Hypothalamus (tissue), 51 donors: ENCODE results near the gene TPSD1.
"Not testable (repeated sequence)": the region's sequence is repeated elsewhere in the genome, so short reads cannot be mapped to it uniquely, and the experiment has no call there.

Experiments used
- DNase-seq, 51 donors: peaks; one replicate each; lab custom pipeline; 2025; lab: John Stamatoyannopoulos, UW

The TPSD1 gene

DNA sequence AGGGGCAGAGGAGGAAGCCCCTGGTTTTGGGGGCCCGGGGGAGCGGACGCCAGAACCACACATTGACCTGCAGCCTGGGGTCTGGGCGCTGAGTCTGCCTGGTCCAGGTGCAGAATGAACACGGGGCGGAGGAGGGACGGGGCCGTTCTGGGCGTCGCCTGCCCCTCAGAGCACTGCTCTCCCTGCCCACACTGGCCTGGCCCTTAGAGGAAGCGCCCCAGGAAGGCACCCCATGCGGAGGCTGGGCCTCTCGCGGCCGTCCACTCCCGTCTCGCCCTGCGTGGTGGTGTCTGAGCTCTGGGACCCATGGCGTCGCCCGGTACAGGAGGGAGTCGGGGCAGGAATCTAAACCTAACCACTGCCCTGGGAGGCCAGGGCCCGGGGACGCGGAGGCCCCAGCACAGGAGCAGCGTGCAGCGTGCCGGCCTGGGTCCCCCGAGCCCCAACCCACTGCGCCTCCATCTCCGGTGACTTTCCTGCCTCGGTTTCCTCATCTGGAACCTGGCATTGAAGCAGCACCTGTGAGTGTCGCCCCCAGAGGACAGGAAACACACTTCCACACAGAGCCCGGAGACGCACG lies 4.3 kb downstream of the TPSD1 start:
- DNase-seq = no peak

DNA sequence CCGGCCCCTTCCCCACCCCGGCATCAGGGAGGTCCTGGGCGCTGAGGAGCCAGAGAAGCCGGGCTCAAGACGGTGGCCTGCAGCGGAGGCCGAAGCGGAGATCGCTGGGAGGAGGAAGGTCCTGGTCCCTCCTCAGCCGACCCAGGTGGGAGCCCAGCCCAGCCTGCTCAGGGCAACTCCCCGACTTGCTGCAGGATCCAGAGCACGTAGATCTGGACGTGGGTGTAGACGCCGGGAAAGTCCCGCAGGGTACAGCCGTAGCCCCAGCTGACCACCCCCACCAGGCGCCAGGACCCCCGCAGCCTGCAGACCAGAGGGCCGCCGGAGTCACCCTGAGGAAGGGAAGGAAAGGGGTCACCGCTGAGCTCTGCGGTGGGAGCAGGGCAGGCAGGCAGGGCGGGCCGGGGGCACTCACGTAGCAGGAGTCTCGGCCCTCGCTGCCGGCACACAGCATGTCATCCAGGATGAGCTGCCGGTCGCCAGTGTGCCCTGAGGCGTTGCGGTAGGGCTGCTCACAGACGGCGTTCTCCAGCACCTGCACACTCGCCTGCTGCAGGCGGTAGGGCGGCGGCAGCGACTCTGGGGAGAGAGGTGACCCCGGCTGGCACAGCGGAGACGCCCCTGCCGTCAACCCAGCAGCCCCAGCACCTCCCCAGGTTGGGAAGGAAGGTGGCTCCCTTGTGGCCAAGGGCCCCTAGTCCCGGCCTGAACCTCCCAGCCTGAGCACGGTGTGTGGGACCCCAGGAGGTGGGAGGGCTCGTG lies 5.4 kb downstream of the TPSD1 start:
- no peak for DNase-seq

DNA sequence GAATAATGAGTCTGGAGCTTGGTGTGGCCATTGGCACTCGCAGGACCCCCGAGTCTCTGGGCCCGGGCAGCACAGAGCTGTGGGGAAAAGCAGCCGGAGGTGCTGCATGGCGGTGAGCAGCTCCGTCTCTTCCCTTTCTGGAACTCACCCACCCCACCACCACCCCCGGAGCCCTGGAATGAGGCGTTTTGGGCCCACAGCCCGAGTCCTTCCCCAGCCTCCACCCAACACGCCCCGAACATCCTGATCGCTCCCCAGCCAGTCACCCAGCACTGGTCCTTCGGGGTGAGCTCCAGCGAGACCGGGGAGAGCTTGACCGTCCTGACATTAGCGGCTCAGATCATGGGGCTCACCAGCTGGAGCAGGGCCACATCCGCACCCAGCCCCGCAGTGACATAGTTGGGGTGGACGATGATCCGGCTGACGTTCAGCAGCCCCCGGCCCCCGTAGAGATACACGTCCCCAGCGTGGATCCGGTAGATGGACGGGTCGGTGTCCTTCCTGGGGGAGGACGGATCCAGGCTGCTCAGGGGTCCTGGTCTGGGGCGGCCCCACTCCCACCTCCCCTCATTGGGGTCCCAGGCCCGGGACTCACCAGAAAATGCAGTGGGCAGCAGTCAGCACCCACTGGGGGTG lies 6.5 kb downstream of the TPSD1 start:
- no peak for DNase-seq

DNA sequence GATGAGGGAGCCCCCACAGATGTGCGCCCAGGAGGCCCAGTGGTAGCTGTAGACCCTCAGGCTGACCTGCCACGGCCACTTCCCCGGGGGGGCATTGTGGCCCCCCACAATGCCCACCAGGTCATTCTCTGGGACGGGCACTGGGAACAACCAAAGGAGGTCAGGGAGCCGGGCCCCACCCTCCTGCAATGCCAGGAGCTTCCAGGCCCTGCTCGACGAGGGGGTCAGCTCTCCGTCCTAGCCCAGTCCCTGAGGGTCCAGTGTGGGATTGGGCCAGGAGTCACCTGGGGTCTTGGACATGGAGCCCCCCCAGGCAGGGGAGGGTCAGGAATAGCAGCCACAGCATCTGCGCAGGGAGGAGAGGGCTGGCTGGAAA lies 7.0 kb downstream of the TPSD1 start:
- no peak for DNase-seq

DNA sequence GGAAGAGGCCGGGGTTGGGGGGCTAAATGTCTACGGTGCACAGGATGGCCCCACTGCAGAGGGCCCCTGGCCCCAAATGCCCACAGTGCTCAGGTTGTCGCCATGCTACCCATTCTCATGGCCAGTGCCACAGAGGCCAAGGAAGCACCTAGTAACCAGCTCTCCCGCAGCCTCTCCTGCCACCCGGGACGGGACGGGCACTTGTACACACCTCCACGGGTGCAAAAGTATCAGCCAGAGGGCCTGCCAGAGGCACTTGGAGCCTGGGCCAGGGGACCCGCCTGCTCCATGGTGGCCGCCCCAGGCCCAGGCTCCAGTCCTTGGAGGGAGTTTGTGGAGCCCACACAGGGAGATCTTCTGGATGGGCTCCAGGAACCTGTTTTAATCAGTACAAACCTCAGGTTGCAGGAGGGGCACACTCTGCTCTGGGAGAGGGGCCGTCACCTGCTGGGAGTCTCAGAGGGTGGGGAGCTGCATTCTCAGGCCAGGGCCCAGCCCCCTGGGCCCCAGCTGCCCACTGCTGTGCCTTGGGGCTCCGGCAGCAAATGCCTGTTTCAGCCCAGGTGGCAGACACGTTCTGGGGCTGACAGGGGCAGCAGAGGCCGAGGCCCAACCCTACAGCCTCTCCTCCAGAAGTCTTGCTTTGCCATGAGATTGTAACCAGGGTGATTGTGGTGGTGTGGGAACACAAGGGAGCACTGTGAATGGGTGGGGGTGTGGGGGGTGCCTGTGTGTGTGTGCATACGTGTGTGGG lies 7.9 kb downstream of the TPSD1 start:
- no peak for DNase-seq

DNA sequence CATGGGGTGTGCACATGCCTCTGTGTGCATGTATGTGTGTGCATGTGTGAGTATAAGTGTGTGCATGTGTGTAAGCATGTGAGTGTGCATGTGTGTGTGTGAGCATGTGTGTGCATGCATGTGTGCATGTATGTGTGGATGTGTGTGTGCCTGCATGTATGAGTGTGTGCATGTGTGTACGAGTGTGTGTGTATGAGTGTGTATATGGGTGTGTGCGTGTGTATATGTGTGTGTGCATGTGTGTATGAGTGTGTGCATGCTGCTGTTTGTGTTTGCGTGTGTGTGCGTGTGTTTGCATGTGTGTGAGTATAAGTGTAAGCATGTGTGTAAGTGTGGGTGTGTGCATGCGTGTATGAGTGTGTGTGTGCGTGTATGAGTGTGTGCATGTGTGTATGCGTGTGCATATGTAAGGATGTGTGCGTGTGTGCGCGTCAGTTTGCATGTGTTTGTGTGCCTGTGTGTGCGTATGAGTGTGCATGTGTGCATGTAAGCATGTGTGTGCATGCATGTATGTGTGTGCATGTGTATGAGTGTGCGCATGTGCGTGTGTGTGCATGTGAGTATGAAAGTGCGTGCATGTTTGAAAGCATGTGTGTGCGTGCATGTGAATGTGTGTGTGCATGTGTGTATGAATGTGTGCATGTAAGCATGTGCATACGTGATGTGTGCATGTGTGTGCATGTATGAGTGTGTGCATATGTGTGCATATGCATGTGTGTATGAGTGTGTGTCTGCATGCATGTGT lies 8.6 kb downstream of the TPSD1 start:
- DNase-seq = no peak

DNA sequence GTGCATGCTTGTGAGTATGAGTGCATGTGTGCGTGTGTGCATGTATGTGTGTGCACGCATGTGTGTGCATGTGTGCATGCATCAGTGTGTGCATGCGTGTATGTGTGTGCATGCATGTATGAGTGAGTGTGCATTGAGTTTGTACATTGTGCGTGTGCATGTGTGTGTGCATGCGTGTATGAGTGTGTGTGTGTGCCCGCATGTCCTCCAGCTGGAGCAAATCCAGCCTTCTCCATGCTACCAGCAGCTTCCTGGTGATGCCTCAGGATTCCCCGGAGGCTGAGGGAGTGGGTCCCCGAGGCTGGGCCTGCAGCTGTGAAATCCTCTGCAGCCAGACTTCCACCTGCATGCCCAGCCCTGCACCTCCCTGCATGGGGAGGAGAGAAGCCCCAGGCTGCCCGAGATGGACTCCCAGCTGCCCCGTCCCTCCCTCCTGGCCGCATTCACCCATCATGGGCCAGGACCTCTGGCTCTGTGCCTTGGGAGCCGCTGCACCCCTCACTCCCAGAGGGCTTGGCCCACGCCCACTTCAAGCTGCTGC lies 9.3 kb downstream of the TPSD1 start:
- DNase-seq = no peak

DNA sequence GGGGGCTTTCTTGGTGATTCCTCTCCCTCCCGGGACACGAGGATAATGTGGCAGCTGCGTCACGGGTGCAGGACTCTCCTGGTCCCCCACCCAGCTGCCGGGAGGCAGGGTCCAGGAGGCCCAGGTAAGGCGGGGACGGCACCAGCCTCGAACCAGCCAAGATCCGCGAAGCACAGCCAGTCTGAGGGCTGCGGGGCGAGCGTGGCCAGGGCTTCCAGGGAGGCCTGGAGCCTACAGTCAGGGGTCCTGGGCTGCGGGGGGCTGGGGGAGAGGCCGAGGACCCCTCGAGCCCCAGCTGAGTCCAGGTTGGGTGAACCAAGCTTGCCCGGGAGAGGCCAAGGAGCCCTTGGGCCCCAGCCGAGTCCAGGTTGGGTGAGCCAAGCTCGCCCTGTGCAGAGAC lies 10.0 kb downstream of the TPSD1 start:
- DNase-seq = no peak

DNA sequence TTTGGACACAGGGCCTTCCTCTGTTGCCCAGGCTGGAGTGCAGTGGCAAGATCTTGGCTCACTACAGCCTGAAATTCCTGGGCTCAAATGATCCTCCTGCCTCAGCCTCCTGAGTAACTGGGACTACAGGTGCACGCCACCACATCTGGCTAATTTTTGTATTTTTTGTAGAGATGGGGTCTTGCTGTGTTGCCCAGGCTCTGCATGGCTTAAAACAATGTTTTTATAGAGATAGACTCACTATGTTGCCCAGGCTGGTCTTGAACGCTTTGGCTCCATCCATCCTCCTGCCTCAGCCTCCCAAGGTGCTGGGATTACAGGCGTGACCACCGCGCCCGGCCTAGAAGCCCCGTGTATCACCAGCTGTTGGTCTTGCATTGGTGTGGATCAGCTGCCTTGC lies 13.5 kb downstream of the TPSD1 start:
- DNase-seq = not testable (repeated sequence)

DNA sequence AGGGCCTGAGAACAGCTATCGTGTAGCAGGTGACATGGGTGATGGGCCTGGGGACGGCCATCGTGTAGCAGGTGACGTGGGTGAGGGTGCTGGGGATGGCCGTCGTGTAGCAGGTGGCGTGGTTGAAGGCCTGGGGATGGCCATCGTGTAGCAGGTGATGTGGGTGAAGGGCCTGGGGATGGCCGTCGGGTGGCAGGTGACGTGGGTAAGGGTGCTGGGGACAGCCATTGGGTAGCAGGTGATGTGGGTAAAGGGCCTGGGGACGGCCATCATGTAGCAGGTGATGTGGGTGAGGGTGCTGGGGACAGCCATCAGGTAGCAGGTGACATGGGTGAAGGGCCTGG lies 15.5 kb downstream of the TPSD1 start:
- no peak for DNase-seq

DNA sequence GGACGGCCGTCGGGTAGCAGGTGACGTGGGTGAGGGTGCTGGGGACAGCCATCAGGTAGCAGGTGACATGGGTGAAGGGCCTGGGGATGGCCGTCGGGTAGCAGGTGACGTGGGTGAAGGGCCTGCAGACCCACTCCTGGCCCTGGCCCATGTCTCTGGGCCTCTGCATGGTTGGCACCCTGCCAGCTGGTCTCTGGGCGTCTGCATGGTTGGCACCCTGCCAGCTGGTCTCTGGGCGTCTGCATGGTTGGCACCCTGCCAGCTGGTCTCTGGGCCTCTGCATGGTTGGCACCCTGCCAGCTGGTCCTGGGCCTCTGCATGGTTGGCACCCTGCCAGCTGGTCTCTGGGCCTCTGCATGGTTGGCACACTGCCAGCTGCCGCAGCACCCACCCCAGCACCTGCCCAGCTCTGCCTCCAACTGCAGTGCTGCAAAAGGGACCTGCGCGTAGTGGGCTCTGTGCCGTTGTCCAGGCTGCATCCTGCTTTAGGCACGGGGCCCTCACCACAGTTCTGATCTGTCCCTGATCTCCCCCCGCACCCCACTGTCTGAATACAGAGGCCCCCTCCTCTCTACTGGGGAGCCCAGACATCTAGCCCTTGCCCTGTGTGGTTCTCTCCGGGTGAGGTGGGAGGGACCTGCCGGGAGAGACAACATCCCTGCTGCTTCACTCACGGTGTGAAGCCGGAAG lies 16.0 kb downstream of the TPSD1 start:
- DNase-seq = peak in 17 of 51 donors; percentile 2 to 56 (median 20)

DNA sequence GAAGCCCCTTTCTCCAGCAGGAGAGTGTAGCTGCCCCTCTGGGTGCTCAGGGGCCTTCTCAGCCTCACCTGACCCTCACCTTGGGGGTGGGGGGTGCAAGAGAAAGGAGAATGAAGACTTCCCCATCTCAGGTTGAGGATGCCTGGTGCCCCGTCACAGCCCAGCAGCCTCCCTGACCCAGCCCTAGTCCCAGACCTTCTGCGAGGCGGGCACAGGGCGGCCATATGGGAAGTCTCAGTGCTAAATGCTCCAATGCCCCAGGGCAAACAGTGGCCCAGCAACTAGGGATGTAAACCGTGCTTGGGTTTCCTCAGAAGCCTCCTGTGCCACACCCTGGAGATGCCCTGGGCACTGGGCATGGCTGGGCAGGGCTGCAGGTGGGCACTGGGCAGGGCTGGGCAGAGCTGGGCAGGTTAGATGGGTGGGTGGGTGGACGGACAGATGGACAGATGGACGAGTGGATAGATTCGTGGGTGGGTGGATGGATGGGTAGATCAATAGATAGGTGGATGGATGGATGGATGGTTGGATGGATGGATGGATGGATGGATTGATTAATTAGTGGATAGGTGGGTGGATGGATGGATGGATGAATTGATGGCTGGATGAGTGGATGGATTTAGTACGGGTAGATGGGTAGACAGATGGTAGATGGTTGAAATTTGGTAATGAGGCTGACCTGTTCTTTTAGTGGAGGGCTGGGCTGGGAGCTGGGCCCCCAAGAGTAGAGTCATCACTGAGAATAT lies 16.8 kb downstream of the TPSD1 start:
- DNase-seq = no peak

DNA sequence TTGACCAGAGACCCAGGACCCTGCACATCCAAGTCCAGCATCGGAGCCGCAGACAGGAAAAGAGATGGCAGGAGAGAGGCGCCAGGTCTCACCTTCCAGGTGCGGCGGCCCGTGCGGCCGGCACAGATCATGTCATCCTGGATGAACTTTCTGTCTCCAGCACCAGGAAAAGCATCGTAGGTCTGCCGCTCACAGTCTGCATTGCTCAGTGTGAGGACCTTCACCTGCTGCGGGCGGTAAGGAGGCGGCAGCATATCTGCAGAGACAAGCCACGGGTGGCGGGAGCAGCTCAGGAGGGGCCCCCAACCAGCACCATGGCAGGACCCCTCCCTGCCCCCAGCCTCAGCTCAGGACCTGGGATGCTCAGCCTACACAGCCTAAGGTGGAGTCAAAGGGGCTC lies 17.9 kb downstream of the TPSD1 start:
- no peak for DNase-seq

DNA sequence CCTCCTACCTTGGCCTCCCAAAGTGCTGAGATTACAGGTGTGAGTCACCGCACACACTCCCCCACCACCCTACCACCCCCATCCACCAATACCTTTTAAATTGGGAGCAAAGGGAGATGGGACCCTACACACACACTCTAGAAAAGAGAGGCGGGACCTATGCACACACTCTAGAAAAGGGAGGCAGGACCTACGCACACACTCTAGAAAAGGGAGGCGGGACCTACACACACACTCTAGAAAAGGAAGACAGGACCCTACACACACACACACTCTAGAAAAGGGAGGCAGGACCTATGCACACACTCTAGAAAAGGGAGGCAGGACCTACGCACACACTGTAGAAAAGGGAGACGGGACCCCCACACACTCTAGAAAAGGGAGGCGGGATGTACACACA lies 18.9 kb downstream of the TPSD1 start:
- DNase-seq = no peak

DNA sequence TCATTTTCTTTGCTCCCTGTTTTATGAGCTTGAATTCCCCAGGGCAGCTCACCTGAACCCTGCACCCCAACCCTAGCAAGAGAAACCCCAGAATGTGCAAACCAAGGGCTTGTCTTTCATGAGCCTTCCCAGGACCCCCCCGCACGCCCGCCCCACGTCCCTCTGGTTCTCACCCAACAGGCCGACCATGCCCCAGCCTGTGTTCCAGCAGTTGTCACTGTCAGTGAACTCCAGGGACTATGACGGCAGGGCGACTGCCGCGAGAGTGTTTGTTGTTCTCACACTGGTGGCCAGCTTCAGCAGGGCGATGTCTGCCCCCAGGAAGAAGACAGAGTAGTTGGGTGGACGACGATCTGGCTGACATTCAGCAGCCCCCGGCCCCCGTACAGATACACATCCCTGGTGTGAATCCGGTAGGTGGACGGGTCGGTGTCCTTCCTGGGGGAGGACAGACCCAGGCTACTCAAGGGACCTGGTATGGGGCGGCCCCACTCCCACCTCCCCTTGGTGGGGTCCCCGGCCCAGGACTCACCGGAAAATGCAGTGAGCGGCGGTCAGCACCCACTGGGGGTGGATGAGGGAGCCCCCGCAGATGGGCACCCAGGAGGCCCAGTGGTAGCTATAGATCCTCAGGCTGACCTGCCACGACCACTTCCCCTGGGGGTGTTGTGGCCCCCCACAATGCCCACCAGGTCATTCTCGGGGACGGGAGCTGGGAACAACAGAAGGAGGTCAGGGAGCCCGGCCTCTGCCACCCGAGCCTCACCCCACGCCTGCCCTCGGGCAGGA lies 20.1 kb downstream of the TPSD1 start:
- DNase-seq = no peak

DNA sequence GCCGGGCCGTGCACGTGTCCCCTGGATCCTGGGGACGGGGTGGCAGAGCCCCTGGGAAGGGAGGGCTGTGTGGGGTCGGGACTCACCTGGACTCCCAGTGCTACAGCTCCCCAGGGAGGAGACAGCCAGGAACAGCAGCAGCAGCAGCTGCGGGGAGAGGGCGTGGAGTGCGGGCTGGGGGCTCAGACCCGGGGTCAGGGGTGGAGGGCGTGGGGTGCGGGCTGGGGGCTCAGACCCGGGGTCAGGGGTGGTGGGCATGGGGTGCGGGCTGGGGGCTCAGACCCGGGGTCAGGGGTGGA lies 20.7 kb downstream of the TPSD1 start:
- DNase-seq = no peak

DNA sequence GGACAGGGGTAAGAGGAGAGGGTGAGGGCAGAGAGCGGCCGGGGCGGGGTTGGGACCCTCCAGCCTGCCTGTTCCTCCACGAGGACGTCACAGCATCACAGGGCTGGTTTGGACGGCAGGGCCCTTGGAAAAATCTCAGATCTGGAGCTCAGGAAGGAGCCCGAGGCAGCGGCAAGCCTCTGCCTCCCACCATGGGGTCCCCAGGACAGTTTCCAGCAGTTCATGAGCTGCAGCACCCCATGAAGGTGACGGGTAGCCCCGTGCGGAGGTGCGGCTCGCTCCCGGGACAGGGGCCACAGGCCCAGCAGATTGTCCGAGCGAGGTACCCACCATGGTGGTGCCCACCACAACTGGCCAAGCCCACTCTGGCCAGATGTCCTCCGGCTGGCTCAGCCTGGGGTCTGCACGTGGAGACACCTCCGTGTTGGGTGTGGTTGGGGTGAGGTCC lies 21.3 kb downstream of the TPSD1 start:
- no peak for DNase-seq

DNA sequence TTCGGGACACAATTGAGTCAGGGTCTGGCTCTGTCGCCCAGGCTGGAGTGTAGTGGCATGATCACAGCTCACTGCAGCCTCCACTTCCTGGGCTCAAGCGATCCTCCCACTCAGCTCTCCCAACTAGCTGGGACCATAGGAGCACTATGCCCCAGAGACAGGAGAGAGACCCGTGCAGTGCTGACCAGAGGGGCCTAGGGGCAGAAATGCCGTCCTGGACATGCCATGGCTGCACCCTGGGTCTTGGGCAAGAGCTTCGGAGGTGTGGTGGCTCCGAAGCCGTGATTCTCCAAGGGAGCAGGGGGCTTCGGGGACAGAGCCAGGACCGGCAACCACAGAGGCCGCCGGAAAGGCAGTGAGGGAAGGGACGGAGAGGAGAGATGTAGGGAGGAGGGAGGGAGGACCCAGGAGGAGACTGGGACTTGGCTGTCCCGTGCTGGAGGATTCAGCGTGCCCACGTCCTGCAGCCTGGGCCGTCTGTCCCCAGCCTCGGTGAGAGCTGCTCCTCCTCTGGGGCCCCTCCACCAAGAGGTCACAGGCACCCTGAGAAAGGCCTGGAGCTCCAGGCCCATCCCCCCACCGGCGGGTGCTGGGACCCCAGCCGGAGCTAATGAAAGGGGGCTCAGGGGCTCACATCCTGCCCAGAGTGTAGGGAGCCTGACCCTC lies 21.9 kb downstream of the TPSD1 start:
- DNase-seq = no peak
